ENCODE results near the gene ARHGEF10L. TPM values are rescaled to one million over a fixed set of nuclear protein-coding genes. Genes with fewer than 3 reads are reported as not detected.

Gene ARHGEF10L
- total RNA-seq, 1 donor from 2014 or later = 51.2 TPM

DNA sequence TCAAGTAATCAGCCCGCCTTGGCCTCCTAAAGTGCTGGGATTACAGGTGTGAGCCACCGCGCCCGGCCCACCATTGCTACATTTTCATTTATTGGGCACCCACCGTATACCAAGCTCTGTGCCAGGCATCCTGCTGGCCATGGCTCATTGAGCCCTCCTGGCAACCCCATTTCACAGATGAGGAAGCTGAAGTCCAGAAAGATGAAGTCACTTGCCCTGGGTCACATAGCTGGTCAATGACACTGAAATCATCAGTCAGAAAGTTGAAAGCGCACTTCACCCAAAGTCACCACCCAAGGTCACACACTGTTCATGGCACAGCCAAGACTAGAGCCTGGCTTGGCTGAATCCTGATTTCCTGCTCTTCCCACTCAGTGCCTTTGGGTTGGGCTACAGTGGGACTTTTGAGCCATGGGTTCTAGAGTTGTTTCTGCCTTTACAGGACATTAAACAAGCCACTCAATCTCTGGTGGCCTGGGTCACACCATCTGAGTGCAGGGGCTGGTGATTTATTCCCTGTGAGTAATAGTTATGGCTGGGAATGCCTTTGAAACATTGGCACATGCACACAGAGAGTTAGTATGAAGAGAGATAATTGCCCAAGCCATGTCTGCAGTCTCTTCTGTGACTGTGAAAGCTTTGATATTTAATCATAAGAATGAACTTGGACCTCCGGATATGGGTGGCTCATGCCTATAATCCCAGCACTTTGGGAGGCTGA lies 16.0 kb upstream of the ARHGEF10L start:
- DNase-seq (ENCODE audit: low read depth) = peak; percentile 68

DNA sequence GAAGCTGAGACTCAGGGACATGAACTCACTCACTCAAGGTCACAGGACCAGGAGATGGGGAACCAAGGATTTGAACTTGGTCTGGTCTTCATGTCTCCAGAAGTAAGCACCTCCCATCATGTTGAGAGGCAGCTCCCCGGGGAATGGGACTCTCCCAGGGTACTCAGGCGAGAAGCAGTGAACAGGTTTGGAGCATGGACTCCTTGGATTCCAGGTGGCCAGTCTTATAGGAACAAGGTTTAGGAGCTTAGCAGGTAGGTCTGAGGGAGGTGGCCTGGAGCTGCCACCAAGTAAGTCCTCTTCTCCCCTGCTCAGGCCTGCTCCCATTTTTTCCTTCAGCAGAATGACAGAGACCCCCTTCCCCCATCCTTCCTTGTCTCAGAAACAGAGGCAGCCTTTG lies 14.9 kb upstream of the ARHGEF10L start:
- no peak for DNase-seq (ENCODE audit: low read depth)

GRCh38 chr1:17525996-17526686 lies 13.4 kb upstream of the ARHGEF10L start:
- peak; percentile 49 for DNase-seq (ENCODE audit: low read depth)

DNA sequence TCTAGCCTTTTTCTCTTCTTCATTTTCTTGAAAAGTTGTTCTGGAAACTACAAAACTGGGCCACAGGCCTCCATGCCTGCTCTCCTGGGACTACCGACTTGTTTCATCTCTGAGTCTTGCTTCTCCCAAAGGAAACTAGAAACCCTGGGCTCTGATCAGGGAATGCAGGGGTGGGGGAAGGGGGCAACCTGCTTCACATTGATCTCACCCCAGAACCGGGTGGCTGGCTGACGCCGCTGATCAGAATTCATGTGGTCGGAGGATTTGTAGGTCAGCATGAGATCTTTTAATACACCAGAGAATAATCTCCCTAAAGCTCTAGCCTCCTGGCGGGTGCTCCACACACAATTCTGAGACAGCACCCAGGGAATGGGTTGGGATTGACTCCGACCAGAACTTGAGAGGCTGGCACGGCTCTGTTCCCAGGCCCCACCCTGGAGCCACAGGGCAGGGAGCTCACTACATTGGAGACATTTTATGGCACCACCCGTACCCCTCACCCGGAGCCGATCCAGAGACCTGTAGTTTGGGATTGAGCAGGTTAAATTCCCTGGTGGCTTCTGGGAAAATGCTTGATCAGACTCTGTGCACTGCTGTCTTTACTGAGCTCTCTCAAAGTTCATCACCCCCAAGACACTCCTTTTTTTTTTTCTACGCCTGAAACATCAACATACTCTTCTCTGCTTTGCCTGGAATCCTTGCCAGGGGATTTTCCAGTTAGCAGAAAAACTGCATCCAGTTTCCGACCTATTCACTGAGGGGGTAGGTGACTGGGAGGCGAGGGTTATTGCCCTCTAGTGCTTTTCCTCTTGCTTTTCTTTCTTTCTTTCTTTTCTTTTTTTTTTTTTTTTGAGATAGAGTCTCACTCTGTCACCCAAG lies 12.2 kb upstream of the ARHGEF10L start:
- peak; percentile 85 for DNase-seq (ENCODE audit: low read depth)

DNA sequence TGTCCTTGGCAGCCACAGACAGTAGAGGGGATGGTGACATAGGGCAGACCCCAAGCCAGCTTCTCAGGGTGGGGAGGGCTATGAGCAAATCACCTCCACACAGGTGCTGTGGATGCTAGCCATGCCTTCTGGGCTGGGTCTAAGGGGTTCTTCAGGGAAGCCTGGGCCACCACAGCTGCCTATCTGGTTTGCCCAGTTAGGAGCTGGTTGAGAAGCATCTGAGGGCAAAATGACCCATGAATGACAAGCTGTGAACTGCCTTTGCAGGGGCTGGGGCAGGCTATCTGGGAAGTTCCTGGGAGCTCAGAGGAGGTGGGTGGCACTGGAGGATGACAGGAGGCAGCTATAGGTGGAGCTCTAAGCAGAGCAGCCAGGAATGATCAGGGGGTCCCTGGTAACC lies 10.1 kb upstream of the ARHGEF10L start:
- DNase-seq (ENCODE audit: low read depth) = no peak

DNA sequence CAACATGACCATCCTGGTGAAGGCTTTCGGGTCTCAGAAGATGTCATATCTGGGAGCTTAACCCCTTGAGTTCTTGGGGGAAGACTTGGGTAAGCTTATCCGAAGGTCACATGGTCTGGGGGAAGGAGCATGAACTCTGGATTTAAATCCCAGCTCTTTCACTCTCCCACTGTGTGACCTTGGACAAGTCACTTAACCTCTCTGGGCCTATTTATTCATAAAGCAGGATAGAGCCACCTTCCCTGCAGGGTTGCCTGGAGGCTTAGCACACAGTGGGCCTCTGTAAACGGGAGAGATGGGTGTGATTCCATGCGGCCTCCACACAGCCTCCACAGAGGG lies 8.2 kb upstream of the ARHGEF10L start:
- DNase-seq (ENCODE audit: low read depth) = no peak

GRCh38 chr1:17531682-17532487 lies 7.6 kb upstream of the ARHGEF10L start:
- no peak for DNase-seq (ENCODE audit: low read depth)

DNA sequence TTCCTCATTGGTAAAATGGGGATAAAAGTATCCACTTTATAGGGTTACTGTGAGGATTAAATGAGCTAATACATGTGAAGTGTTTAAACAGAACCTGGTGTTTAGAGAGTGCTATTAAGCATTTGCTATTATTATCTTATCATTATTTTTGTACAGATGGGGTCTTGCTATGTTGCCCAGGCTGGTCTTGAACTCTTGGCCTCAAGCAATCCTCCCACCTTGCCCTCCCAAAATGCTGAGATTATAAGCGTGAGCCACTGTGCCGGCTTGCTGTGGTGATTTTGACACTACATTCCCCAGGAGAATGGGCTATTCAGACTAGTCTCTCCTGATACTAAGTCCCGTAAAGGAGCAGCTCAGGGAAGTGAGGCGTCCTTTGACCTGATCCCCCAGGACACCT lies 6.3 kb upstream of the ARHGEF10L start:
- no peak for DNase-seq (ENCODE audit: low read depth)

DNA sequence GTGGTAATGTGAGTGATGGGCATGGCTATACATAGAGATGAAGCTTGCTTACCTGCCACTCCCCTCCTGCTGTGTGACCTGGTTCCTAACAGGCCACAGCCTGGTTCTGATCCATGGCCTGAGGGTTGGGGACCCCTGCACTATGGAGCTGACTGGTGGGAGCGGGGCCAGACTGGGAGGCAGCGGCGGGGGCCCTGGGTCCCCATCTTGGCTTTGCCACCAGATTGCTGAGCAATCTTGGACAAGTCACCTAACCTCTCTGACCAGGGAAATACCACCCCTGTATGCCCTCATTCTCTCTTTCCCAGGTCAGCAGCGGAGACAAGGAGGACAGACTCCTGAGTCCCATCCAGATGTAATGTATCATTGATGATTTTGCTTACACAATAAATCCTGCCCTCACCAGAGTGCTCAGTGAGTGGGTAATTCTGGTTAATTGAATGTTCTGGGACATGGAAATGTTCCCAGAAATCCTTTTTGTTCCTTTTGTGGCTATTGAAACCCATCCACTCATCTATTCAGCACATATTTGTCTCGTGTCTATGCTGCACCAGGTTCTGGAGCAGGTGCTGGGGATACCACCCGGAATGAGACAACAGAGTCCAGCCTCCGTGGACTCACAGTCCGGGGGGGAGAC lies 4.1 kb upstream of the ARHGEF10L start:
- no peak for DNase-seq (ENCODE audit: low read depth)

- DNase-seq (ENCODE audit: low read depth) = no peak
Measured at GRCh38 chr1:17538010-17538409, 1.5 kb upstream of the ARHGEF10L start.

DNA sequence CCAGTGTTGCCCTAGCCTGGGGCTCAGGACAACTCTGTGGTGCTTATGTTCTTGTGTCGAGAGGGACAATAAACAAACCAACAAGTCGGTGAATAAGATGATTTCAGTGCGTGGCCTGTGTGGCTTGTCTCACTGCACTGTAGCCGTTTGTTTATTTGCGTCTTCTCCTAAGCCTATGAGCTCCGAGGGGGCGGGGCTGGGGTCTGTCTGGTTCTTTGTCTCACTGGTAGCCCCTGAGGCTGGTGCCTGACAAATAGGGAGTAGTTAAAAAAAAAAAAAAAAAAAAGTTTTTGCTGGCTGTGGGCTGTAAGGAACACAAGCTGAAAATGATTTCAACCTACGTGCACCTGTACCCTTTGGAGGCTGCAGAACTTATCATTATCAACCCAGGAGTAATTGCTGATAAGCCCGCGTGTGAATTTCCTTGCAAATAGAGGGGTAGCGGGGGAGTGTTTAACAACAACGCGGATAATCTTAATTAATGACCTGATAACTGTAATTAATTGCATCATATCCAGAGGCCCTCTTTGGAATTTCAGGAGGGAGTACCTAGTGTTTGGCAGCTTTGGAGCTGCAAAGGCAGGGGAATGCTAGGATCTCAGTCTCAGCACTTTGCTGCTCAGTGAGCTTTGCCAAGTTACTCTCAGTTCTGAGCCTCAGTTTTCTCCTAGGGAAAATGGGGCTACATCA lies 925 bp upstream of the ARHGEF10L start:
- DNase-seq (ENCODE audit: low read depth) = no peak

DNA sequence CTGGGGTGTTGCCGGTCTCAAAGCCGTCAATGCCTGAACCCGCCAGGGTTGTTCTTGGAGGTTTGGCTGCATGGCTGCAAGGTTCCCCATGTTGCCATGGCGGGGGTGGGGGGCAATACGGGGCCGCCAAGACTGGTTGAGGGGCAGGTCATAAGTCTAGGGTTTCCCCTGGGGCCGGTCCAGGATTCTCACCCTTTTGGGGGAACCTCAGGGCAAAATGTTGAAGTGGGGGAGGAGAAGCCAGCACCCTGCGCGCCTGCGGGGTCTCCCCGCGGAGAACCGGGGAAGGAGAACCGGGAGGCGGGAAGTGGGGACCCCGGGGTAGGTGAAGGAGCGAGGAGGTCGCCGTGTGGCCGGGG lies 401 bp upstream of the ARHGEF10L start:
- DNase-seq (ENCODE audit: low read depth) = no peak

DNA sequence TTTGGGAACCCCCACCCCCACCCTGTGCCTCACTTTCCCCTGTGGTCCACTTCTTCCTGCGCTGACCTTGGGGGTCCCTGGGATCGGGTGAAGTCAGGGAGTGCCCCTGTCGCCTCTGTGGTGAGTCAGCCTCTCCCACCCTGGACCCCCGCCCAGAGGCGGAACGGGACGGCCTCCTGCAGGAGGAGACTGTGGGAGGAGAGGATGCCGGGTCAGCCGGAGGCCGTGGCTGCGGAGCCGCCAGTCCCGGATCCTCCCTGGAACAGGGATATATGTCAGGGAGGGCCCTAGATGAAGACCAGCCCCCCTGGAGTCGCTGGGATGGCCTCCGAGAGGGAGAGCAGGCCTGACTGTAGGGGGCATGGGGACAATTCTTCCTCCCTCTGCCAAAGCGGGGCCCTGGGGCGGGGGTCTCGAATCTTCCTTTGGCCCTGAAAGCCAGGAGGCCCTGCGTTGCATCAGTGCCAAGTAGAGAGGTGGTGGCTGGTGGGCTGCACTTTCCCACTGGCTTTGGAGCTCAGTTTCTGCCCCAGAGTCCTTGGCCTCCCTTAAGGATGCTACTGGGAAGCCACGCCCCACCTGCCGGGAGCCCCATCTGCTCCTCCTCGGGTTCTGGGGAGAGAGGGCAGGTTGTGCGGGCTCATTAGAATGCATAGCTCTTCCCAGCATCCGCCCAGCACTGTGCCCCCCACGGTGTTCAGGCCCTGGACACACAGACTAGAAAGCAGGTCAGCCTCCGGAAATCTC lies 930 bp downstream of the ARHGEF10L start:
- DNase-seq (ENCODE audit: low read depth) = no peak

- no peak for DNase-seq (ENCODE audit: low read depth)
Measured at GRCh38 chr1:17542645-17543044, 3.1 kb downstream of the ARHGEF10L start.

- DNase-seq (ENCODE audit: low read depth) = no peak
Measured at GRCh38 chr1:17544776-17545350, 5.4 kb downstream of the ARHGEF10L start.

- peak; percentile 84 for DNase-seq (ENCODE audit: low read depth)
Measured at GRCh38 chr1:17545356-17545755, 5.9 kb downstream of the ARHGEF10L start.

- no peak for DNase-seq (ENCODE audit: low read depth)
Measured at GRCh38 chr1:17546946-17547670, 7.6 kb downstream of the ARHGEF10L start.

DNA sequence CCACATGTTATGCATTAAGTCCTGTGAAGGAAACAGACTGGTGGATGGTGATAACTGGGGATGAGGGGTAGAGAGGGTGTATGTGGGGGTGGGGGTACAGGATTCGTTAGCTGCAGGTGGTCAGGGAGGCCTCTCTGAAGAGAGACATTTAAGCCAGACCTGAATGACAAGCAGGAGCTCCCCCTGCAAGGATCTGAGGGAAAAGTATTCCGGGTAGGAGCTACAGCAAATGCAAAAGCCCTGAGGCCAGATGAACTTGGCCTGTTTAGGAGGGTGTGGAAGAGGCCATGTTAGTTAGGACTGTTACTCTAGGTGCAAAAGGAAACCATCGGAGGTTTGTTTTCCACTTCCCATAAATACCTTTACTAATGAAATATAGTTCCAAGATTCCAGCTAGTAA lies 9.9 kb downstream of the ARHGEF10L start:
- DNase-seq (ENCODE audit: low read depth) = no peak

All from renal cortical epithelial cell (primary cell).